EH (cell line): ENCODE results near the gene RAB3GAP1.
"Not testable (repeated sequence)": the region's sequence is repeated elsewhere in the genome, so short reads cannot be mapped to it uniquely, and the experiment has no call there.

Experiments used
- DNase-seq: peaks from one replicate; pipeline ENCODE4 v3.0.0-alpha.2; 2015; ENCODE audit warnings: low read depth

The RAB3GAP1 gene

GRCh38 chr2:135105513-135106316, 53.6 kb downstream of the RAB3GAP1 start:
- DNase-seq, result not testable (repeated sequence)

DNA sequence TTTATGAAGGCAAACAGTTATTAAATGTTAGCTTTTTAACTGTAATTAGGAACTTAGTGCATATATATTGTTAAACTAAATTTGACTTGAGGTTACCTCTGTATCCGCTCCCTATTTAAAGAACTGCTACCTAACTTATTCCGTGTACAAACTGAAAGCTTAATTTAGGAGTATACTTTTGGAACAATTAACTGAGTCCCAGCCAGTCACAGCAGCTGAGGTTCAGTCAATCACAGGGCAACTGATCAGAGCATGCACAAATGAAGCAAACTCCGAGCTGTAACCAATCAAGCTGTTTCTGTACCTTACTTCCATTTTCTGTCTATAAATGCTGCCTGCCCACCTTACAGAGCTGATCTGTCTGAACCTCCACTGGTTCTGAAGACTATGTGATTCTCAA, 61.2 kb downstream of the RAB3GAP1 start:
- no peak for DNase-seq

GRCh38 chr2:135119582-135119981, 67.5 kb downstream of the RAB3GAP1 start:
- DNase-seq, result no peak

DNA sequence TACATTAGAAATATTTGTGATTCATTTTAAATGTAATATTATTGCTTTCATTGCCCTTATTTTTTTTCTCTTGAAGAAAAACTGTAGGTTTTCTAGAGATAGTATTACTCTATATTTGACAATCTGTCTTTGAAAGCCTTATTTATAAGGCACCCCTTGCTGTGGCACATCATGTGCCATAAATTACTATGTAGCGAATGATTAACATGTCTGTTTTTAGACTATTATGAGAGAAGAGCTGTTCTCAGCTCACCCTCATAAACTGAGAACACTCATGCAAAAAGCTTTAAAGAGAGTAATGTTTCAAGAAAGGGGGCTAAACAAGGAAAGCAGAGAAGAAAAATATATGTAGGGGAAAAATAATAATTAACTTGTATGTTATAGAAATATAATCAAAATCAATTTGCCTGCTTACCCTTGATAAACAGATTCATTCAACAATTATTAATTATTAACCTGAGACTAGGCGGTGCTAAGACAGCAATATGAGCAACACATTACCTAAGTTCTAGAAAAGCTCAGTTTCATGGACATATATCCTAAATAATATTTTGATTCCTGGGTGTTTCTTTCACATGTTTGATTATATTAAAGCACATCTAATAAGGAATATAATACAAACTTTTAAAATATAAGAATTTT, 69.0 kb downstream of the RAB3GAP1 start:
- no peak for DNase-seq

DNA sequence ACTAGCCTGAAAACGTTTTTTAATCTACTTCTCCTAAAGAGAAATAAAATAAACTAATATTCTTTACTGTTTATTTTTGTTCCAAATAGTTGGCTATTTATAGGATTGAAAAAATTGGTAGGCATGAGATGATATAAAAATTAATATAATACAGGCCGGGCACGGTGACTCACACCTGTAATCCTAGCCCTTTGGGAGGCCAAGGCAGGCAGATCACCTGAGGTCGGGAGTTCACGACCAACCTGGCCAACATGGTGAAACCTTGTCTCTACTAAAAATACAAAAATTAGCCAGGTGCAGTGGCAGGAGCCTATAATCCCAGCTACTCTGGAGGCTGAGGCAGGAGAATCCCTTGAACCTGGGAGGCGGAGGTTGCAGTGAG, 69.6 kb downstream of the RAB3GAP1 start:
- not testable (repeated sequence) for DNase-seq

DNA sequence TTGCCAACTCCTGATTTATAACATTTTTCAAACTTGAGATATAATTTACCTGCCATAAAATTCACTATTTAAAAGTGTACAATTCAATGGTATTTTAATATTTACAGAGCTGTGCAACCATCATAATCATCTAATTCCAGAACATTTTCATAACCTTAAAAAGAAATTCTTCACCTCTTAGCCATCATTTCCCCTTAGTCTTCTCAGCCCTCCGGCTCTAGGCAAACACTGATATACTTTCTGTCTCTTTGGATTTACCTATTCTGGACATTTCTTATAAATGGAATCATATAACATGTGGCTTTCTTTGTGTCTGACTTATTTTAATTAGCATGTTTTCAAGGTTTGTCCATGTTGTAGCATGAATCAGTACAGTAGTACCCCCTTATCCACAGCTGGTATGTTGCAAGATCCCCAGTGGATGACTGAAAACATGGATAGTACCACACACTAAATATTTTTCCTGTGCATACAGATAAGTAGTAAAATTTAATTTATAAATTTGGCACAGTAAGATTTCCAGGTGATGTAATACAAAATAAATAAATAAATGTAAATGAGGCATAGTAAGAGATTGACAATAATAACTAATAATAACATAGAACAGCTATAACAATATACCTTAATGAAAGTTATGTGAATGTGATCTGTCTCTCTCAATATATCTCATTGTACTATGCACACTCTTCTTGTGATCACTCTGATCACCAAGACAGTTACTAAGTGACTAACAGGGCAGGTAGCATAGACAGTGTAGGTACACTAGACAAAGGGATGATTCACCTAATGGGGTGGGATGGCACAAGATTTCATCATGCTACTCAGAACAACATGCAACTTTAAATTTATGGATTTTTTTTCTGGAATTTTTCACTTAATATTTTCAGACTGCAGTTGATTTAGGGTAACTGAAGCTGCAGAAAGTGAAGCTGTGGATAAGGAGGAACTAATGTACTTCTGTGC, 73.1 kb downstream of the RAB3GAP1 start:
- DNase-seq, result peak; percentile 3

- no peak for DNase-seq
Measured at GRCh38 chr2:135125940-135126339, 73.8 kb downstream of the RAB3GAP1 start.

DNA sequence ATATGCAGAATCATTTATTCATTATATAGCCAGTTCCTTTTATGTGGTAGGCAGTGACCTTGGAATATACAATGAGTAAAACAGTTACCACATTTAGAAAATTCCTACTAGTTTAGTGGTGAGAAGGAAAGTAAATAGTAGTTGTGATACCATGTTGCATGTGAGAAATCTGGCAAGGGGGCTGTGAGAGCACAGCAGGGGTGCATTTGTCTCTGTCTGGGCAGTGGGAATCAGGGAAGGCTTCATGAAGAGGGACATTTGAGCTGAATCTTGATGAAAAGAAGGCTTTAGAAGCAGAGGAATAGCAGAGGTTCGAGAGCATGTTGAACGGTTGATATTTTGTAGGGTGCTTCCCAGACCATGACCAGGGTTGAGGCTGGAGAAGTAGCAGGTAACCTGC, 78.7 kb downstream of the RAB3GAP1 start:
- DNase-seq, result no peak

- peak; percentile 68 for DNase-seq
Measured at GRCh38 chr2:135132314-135132713, 80.2 kb downstream of the RAB3GAP1 start.

- DNase-seq, result no peak
Measured at GRCh38 chr2:135140606-135141005, 88.5 kb downstream of the RAB3GAP1 start.

GRCh38 chr2:135142323-135142722, 90.2 kb downstream of the RAB3GAP1 start:
- DNase-seq, result no peak

DNA sequence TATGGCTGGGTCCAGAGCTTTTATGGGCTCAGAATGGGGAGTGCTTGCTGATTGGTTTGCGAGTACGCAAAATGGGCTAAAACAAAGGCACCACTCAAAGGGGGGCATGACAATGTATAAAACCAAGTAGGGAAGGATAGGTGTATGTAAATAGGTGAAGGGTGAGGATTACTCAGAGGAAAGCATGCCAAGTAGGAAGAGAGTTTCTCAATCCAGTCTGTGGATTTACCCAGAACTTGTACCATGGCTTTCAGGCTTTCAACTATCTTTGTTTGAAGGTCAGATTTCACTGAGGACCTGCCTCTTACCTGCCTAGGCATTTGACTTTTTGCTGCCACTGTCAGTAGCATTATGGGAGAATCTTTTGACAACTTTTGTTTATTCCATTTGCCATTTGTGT, 92.3 kb downstream of the RAB3GAP1 start:
- no peak for DNase-seq

- peak; percentile 57 for DNase-seq
Measured at GRCh38 chr2:135149251-135149650, 97.2 kb downstream of the RAB3GAP1 start.

- no peak for DNase-seq
Measured at GRCh38 chr2:135150725-135151124, 98.6 kb downstream of the RAB3GAP1 start.

DNA sequence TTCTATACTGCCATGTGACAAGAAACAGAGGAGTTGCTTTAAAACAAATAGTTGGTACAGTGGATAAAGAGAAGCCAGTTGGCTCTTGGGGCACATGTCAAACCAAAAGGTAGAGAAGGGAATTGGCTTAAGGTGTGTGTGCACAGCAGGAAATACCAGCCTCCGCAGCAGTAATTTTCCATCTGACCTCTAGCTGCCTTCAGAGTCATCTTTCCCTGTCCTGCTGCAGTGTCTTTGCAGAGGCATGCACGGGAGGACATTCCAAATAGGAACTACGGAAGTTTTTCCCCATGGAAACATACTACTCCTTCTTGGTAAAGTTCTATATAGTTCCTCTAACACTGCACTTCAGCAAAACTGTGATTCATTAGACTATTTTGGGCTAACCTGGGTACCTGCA, 99.5 kb downstream of the RAB3GAP1 start:
- peak; percentile 20 for DNase-seq

DNA sequence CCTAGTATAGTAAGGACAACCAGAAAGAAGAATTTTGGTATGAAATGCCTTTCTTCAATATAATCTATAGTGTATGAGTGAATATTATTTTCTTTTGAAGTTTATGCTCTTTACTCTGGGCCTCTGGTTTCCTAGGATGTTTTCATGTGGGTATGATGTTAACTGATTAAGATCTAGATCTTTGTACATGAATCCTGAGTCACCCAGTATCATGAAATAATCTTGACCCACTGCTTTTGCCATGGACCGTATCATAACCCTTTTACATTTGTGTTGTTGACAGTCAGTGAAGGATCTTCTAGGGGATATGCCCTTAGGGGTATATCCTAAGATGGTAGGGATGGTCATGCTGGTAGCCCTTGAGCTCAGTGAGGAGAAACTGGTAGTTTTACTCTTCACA, 100.3 kb downstream of the RAB3GAP1 start:
- DNase-seq, result peak; percentile 39

DNA sequence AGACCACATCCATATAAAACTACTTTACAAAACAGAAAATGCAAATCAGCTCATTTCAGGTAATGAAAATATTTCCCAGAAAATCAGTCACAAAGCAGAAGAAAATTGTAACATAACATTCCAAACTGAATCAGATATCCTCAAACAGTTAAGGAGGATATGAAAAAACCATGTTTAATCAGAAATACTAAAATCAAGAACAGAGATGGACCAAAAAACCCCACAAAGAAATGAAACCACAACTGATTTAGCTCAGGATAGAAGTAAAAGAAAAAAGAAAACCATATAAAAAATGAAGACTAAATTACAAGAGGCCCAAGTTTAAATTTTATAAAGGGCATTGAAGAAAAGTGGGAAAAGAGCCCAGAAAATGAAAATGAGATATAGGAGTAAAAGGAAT, 102.9 kb downstream of the RAB3GAP1 start:
- no peak for DNase-seq

- DNase-seq, result no peak
Measured at GRCh38 chr2:135157856-135158255, 105.8 kb downstream of the RAB3GAP1 start.

DNA sequence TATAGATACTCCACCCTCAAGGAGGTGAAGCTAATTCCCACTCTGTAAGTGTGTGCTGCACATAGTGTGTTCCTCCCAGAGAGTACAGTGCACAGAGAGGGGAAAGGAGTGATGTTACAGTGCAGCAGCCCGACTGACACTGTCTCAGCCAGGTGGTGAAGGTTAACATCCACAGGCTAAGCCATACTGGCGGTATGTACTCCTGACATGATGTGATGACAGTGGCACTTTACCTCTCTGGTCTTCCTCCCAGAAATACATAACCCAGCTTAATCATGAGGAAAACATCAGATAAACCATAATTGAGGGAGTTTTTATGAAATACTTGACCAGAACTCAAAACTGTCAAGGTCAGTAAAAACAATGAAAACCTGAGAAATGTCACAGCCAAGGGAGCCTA, 107.1 kb downstream of the RAB3GAP1 start:
- no peak for DNase-seq

DNA sequence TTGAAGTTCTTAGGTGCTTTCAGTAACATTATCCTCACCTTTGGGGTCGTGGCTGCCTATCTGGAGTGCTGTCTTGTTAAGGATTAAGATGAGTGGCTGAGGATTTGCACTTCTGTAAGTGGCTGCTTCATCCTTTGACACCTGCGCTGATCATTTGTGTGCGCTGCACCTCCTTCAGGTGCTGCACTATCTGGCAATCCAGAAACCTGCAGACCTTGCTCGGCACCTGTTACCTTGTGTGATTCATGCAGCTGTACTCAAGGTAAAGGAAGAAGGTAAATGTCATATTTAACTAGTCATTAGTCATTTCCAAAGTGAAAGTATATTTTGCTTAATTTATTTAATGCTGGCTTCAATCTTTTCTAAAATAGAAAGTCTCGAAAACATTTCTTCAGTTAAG, 110.3 kb downstream of the RAB3GAP1 start:
- DNase-seq, result no peak

DNA sequence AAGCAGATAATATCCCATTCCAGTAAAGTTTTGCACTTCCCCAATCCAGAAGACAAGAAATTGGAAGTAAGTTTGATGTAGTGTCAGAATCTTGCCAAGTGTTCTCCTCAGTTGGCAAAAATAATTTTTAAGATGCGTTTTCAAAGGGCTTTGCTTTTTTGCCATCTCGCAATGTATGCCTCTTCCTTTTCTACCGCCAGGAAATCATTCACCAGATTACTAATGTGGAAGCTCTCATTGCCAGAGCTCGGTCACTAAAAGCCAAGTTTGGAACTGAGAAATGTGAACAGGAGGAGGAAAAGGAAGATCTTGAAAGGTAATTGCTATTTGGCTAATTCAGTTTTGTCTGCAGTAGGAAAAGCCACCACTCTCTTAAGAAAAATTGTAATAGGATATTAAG, 110.7 kb downstream of the RAB3GAP1 start:
- no peak for DNase-seq

GRCh38 chr2:135163306-135163705, 111.2 kb downstream of the RAB3GAP1 start:
- no peak for DNase-seq

- no peak for DNase-seq
Measured at GRCh38 chr2:135163901-135164300, 111.8 kb downstream of the RAB3GAP1 start.
